AG04449 (cell line): ENCODE data around the gene GALNT10.

Source experiments
- CTCF ChIA-PET: fragments of 350-600 bp; formaldehyde crosslinking; extraction: SDS; loops from one replicate; lab custom pipeline; 2021; ENCODE audit warnings: antibody characterized with exemption; lab: Yijun Ruan, JAX
- POLR2A ChIA-PET: fragments of 400-600, 350-600 bp; formaldehyde crosslinking; extraction: SDS; loops from one replicate; lab custom pipeline; 2020; ENCODE audit warnings: antibody characterized with exemption, inconsistent platforms; lab: Yijun Ruan, JAX
- DNase-seq: peaks from one replicate; pipeline ENCODE4 v3.0.0-alpha.2; 2010; ENCODE audit warnings: low read depth, low spot score
- H3K4me3 ChIP-seq: 2 replicates; pipeline ENCODE4 v1.5.1; 2011; ENCODE audit warnings: low read depth, mild to moderate bottlenecking, control low read depth, low read length
- TF ChIP-seq, protein P1 (sequence below): IDR thresholded peaks from one replicate; pipeline ENCODE4 v1.5.1; 2011; ENCODE audit warnings: mild to moderate bottlenecking, moderate library complexity, low read length, control low read depth, inconsistent platforms; ENCODE audit not compliant: insufficient read depth; ENCODE audit errors: missing control alignments

The GALNT10 gene

DNA sequence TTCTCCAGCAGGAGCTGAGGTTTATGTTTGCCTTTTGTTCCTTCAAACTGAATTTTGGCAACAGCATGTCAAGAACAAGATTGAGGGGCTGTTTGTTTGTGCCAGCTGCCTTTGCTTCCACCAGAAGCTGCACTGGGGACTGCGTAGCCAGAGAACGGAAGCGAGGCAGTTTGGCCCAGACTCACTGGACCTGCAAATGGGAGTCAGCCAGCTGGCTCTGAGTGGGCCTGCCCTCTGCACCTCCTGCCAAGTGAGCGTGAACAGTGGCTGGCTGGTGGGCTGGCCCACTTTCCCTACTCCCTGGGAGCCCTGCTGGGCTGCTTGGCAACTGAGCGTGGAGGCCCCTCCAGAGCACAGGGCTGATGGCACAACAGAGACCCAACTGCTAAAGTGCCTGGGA lies 111.6 kb downstream of the GALNT10 start:
- TF ChIP-seq, protein P1, sequence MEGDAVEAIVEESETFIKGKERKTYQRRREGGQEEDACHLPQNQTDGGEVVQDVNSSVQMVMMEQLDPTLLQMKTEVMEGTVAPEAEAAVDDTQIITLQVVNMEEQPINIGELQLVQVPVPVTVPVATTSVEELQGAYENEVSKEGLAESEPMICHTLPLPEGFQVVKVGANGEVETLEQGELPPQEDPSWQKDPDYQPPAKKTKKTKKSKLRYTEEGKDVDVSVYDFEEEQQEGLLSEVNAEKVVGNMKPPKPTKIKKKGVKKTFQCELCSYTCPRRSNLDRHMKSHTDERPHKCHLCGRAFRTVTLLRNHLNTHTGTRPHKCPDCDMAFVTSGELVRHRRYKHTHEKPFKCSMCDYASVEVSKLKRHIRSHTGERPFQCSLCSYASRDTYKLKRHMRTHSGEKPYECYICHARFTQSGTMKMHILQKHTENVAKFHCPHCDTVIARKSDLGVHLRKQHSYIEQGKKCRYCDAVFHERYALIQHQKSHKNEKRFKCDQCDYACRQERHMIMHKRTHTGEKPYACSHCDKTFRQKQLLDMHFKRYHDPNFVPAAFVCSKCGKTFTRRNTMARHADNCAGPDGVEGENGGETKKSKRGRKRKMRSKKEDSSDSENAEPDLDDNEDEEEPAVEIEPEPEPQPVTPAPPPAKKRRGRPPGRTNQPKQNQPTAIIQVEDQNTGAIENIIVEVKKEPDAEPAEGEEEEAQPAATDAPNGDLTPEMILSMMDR, result no peak
- CTCF ChIA-PET, result interaction anchor here (1.3 kb wide), 1 partner anchor 230 kb away, joined by 4 read pairs; no protein-coding TSS in a partner anchor
- no peak overlapping the region for H3K4me3 ChIP-seq
- POLR2A ChIA-PET, result interaction anchor here (0.7 kb wide), 1 partner anchor 103 kb away, joined by 3 read pairs; no protein-coding TSS in a partner anchor
- no peak for DNase-seq

DNA sequence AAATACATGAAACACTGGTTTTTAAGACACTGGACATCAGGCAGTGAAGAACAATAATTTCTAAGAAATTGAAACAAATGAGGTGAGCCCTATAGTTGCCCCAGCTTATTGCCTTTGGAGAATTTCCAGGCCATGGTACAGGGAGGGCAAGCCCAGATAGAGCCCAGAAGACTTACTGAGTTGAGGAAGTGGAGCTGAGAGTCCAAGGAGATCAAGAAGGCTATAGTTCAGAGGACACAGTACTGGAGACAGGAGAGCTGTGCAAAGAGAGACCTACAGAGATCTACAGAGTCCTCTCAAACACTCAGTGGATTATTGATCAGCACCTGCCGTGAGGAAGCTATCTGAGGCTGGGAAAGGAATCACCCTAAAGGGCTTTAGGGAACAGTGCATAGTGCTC lies 112.6 kb downstream of the GALNT10 start:
- H3K4me3 ChIP-seq, result no peak overlapping the region
- TF ChIP-seq, protein P1, result no peak
- ChIA-PET POLR2A (interaction anchor here (1.0 kb wide), 1 partner anchor 113 kb away, joined by 3 read pairs; the partner anchor contains the start of gene GALNT10), CTCF (no interaction called here)
- no peak for DNase-seq

DNA sequence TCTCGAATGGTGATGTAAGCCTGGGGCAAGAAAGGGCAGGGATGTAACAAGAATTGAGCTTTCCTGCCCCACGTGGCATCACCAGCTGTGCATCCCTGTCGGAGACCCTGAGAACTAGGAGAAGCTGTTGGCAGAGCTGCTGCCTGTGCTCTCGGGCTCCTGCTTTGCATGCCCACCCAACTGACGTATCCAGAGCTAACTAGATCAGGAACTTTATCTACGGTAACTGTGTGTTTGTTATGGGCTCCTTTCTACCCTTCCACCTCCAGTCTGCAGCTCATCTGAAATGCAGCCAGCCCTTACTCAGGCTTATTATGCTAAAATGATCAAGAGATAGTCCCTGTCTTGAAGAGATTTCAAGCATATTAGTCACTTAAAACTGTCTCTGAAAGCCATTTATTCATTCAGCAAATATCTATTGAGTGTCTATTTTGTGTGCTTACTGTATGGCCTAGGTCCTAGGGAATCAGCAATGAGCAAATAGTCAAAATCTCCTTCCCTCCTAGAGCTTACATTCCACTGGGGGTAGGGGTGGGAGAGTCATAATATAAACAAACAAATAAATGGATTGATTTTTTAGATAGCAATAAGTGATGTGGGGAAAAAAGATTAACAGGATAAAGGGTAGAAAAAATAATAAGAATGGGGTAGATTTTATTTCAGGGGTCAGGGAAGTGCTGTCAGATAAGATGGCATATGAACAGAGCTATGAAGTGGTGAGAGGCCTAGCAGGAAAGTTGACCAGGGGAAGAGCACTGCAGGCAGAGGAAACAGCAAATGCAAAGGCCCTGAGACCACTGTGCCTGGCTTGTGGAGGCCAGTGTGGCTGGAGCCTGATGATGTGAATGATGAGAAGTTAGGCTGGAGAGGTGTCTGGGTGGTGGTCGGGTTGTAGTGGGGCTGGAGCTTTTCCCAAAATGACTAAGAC lies 118.2 kb downstream of the GALNT10 start:
- ChIA-PET POLR2A (interaction anchor here (1.0 to 1.9 kb wide), 7 partner anchors 13 to 118 kb away, joined by 3 to 19 read pairs (median 5); partner anchors contain the start of gene GALNT10), CTCF (interaction anchor here (0.8 to 1.7 kb wide), 6 partner anchors 10 to 111 kb away, joined by 3 to 11 read pairs (median 5); no protein-coding TSS in a partner anchor)
- no peak overlapping the region; the same call in 1 of the 2 replicates for H3K4me3 ChIP-seq
- TF ChIP-seq, protein P1, result no peak
- peak; percentile 77 for DNase-seq

DNA sequence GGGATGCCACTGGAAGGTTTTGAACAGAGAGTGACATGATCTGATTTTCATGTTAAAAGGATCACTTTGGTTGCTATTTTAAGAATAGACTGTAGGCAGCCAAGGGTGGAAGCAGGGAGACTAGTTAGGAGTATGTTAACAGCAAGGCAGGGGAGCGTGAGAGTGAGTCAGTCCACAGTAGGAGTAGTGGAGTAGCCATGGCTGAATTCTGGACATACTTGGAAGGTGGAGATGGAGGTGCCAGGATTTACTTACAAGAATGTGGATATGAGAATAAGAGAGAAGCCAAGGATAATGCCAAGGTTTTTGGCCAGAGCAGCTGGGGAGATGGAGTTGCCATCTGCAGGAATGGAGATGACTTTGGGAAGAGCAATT lies 118.8 kb downstream of the GALNT10 start:
- DNase-seq, result no peak
- TF ChIP-seq, protein P1, result no peak
- CTCF ChIA-PET, result interaction anchor here (0.8 to 1.7 kb wide), 6 partner anchors 9 to 111 kb away, joined by 3 to 11 read pairs (median 5); no protein-coding TSS in a partner anchor
- POLR2A ChIA-PET, result interaction anchor here (1.3 to 1.9 kb wide), 6 partner anchors 13 to 119 kb away, joined by 3 to 19 read pairs (median 6); partner anchors contain the start of gene GALNT10
- no peak overlapping the region for H3K4me3 ChIP-seq

DNA sequence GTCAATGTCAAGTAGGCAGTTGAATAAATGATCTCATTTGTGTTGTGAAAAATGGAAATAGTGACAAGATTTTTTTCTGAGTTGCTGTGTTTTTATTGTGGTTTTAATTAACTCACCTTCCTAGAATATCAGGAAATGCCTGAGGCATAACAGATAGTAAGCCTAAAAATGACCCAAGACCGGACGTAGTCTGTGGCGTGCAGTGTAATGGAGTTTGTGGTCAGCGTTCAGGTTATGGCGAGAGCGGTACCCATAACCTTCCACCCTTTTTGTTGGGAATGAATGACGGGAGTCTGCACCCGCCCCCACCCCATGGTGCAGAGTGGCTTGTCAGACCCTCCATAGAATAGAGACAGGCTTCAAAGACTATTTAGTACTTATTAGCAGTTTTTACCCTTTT lies 119.3 kb downstream of the GALNT10 start:
- H3K4me3 ChIP-seq, result no peak overlapping the region
- TF ChIP-seq, protein P1, result no peak
- ChIA-PET CTCF (interaction anchor here (1.3 to 1.6 kb wide), 3 partner anchors 96 to 117 kb away, joined by 3 to 7 read pairs (median 7); no protein-coding TSS in a partner anchor), POLR2A (interaction anchor here (0.7 to 1.9 kb wide), 3 partner anchors 24 to 119 kb away, joined by 3 to 6 read pairs (median 6); partner anchors contain the start of gene GALNT10)
- no peak for DNase-seq
